ENCODE data around the gene AP3S1. TPM values are rescaled to one million over a fixed set of nuclear protein-coding genes. Genes with fewer than 3 reads are reported as not detected.

Gene AP3S1
- total RNA-seq, 1 experiment from 2014 or later: 60.8 TPM

- CTCF ChIA-PET: no interaction called here
- POLR2A ChIA-PET: no interaction called here
- TF ChIP-seq AFF4 (CRISPR knock-in tag; IDR thresholded peaks at IDR 0.05; ENCODE audit: borderline replicate concordance) (no peak), NFE2L1 (CRISPR knock-in tag; IDR thresholded peaks at IDR 0.05) (no peak), ARID4B (CRISPR knock-in tag; IDR thresholded peaks at IDR 0.05; ENCODE audit: borderline replicate concordance) (no peak), USF1 (CRISPR knock-in tag; IDR thresholded peaks at IDR 0.05) (no peak), SOX15 (CRISPR knock-in tag; IDR thresholded peaks at IDR 0.05) (no peak), ATF1 (CRISPR knock-in tag; IDR thresholded peaks at IDR 0.05) (no peak), JUN (CRISPR knock-in tag; IDR thresholded peaks at IDR 0.05) (no peak), AR (CRISPR knock-in tag; IDR thresholded peaks at IDR 0.05) (no peak), ZNF317 (CRISPR knock-in tag; IDR thresholded peaks at IDR 0.05; ENCODE audit: borderline replicate concordance, low read depth) (no peak), ZNF281 (CRISPR knock-in tag; IDR thresholded peaks at IDR 0.05) (no peak), NR3C1 (CRISPR knock-in tag; conservative IDR thresholded peaks at IDR 0.05; ENCODE audit: low read depth) (no peak), FOXP4 (CRISPR knock-in tag; IDR thresholded peaks at IDR 0.05) (no peak), ELF4 (CRISPR knock-in tag; IDR thresholded peaks at IDR 0.05; ENCODE audit: low read depth) (no peak), CREB1 (CRISPR knock-in tag; IDR thresholded peaks at IDR 0.05) (no peak), ZNF263 (CRISPR knock-in tag; IDR thresholded peaks at IDR 0.05; ENCODE audit: low read depth) (no peak)
- no peaks in the 10 kb centered on the region; the same call in 1 of the 2 replicates for H3K27me3 Mint-ChIP-seq (ENCODE audit: low read depth)
- H3K4me1 Mint-ChIP-seq: peaks cover 24% of the 10 kb centered on the region
- no peak overlapping the region; the same call in 1 of the 2 replicates for H3K27ac Mint-ChIP-seq
- H3K9me3 Mint-ChIP-seq: peaks cover 15% of the 10 kb centered on the region
- peaks cover 14% of the 10 kb centered on the region for H3K36me3 Mint-ChIP-seq
- ATAC-seq (peak; percentile 60), DNase-seq (ENCODE audit: low spot score) (no peak)
- H3K4me3 Mint-ChIP-seq: no peak overlapping the region
Observed at GRCh38 chr5:115849258-115849798, 7.6 kb downstream of the AP3S1 start.

Measured in WTC11 (cell line).